Glutamatergic neuron (in vitro differentiated cells): Measurements from ENCODE around the gene LTBP2. TPM values are rescaled to one million over a fixed set of nuclear protein-coding genes. Genes with fewer than 3 reads are reported as not detected.

Source experiments
- DNase-seq: peaks from one replicate; pipeline ENCODE4 v3.0.0; 2022
- H3K27ac Mint-ChIP-seq: one replicate; pipeline ENCODE4 v1.8.0; 2020; ENCODE audit warnings: mild to moderate bottlenecking, mixed read lengths, inconsistent platforms; ENCODE audit not compliant: unreplicated experiment
- H3K27me3 Mint-ChIP-seq: one replicate; pipeline ENCODE4 v1.8.0; 2020; ENCODE audit warnings: mild to moderate bottlenecking, moderate library complexity, mixed read lengths, inconsistent platforms; ENCODE audit not compliant: unreplicated experiment
- H3K36me3 Mint-ChIP-seq: one replicate; pipeline ENCODE4 v1.8.0; 2020; ENCODE audit warnings: mild to moderate bottlenecking, mixed read lengths, inconsistent platforms; ENCODE audit not compliant: unreplicated experiment
- H3K4me1 Mint-ChIP-seq: one replicate; pipeline ENCODE4 v1.8.0; 2020; ENCODE audit warnings: mild to moderate bottlenecking, low read depth, mixed read lengths, inconsistent platforms; ENCODE audit not compliant: unreplicated experiment
- H3K4me3 Mint-ChIP-seq: one replicate; pipeline ENCODE4 v1.8.0; 2020; ENCODE audit warnings: mild to moderate bottlenecking, mixed read lengths, inconsistent platforms; ENCODE audit not compliant: unreplicated experiment
- H3K9me3 Mint-ChIP-seq: one replicate; pipeline ENCODE4 v1.8.0; 2020; ENCODE audit warnings: mild to moderate bottlenecking, moderate library complexity, mixed read lengths, inconsistent platforms; ENCODE audit not compliant: unreplicated experiment
- total RNA-seq: library from RNA; stranded (reverse); fragmentation: NEBNext Ultra II Directional; extraction: Animal tissue kit (Norgen Biotek cat#: 25700); gene quantifications from one replicate; pipeline ENCODE4 v1.2.1, GENCODE V29; 2021; ENCODE audit not compliant: unreplicated experiment
- TF ChIP-seq, protein P1 (sequence below): fragments of 200-600 bp; sonication (generic); IDR thresholded peaks from one replicate; pipeline ENCODE4 v1.5.0; 2021; ENCODE audit not compliant: partially characterized antibody, unreplicated experiment

LTBP2 gene
- total RNA-seq, 1 donor from 2014 or later, result 1.2 TPM

- Mint-ChIP-seq H3K27me3 (peaks cover 7% of the 10 kb centered on the region), H3K27ac (no peak overlapping the region), H3K9me3 (no peaks in the 10 kb centered on the region), H3K36me3 (peaks cover 4% of the 10 kb centered on the region), H3K4me3 (no peak overlapping the region), H3K4me1 (peaks cover 8% of the 10 kb centered on the region)
- peak; percentile 13 for DNase-seq
- TF ChIP-seq, protein P1, sequence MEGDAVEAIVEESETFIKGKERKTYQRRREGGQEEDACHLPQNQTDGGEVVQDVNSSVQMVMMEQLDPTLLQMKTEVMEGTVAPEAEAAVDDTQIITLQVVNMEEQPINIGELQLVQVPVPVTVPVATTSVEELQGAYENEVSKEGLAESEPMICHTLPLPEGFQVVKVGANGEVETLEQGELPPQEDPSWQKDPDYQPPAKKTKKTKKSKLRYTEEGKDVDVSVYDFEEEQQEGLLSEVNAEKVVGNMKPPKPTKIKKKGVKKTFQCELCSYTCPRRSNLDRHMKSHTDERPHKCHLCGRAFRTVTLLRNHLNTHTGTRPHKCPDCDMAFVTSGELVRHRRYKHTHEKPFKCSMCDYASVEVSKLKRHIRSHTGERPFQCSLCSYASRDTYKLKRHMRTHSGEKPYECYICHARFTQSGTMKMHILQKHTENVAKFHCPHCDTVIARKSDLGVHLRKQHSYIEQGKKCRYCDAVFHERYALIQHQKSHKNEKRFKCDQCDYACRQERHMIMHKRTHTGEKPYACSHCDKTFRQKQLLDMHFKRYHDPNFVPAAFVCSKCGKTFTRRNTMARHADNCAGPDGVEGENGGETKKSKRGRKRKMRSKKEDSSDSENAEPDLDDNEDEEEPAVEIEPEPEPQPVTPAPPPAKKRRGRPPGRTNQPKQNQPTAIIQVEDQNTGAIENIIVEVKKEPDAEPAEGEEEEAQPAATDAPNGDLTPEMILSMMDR, result no peak
These were observed 29.0 kb downstream of the LTBP2 start for GRCh38 chr14:74582910-74583581.

- H3K4me3 Mint-ChIP-seq, result no peak overlapping the region
- TF ChIP-seq, protein P1, result no peak
- no peak for DNase-seq
- peaks cover 4% of the 10 kb centered on the region for H3K36me3 Mint-ChIP-seq
- no peaks in the 10 kb centered on the region for H3K4me1 Mint-ChIP-seq
- no peak overlapping the region for H3K27ac Mint-ChIP-seq
- no peaks in the 10 kb centered on the region for H3K9me3 Mint-ChIP-seq
- peaks cover 4% of the 10 kb centered on the region for H3K27me3 Mint-ChIP-seq
These were observed 31.8 kb downstream of the LTBP2 start for GRCh38 chr14:74580275-74580672.

DNA sequence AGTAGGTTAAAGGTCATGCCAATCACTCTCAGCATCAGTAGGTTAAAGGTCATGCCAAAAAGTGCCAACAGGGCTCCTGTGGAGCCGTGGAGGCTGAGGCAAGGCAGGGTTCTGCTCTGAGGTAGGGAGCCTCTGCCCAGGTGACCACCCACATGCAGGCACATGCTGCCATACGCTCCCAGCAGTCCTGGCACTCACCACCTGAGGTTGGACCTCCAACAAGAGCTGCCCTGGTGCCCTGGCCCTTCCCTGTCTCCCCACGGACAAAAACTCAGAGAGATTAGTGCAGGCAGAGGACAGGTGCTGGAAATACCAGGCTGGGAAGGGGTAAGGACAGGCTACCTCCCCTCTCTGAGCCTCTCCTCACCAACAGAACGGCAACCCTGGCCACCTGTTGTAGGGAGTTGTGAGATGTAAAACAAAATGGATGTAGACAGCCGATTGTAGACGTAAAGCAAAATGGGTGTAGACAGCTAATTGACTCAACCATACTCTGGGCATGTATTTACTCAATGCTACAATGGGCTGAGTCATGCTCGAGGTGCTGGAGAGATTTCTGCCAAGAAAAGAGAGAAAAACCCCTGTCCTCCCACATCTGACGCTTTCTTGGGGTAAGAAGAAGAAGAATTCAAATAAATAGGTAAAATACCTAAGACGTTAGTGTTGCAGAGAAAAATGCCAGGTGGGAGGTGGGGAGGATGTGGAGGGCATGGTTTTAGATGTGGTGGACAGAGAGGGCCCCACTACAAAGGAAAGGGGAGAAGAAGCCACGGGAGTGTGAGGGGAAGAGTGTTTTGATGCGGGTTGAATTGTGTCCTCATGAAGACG is 32.4 kb downstream of the LTBP2 start:
- Mint-ChIP-seq H3K4me3 (no peak overlapping the region), H3K27me3 (peaks cover 3% of the 10 kb centered on the region), H3K4me1 (no peaks in the 10 kb centered on the region), H3K9me3 (no peaks in the 10 kb centered on the region), H3K27ac (no peak overlapping the region), H3K36me3 (peaks cover 1% of the 10 kb centered on the region)
- DNase-seq, result no peak
- TF ChIP-seq, protein P1, result no peak

DNA sequence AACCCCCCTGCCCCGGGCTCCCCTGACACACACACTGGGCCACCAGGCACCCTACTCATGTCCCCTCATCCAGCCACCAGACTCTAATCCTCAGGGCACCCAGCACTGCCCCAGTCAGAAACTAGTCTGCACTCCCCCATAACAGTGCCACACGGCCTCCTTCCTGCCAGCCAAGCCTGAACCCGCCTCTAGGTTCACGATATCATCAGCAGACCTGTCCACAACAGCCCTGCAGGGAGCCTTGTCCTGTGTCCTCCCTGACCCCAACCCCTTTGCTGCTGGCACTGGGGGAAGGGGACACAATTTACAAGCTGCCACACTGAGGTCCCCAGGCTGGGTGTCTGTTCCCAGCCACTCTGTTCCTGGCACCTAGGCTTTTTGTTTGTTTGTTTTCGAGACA is 33.6 kb downstream of the LTBP2 start:
- Mint-ChIP-seq H3K4me3 (no peak overlapping the region), H3K9me3 (no peaks in the 10 kb centered on the region), H3K27me3 (peaks cover 1% of the 10 kb centered on the region), H3K4me1 (no peaks in the 10 kb centered on the region), H3K27ac (no peak overlapping the region), H3K36me3 (no peaks in the 10 kb centered on the region)
- TF ChIP-seq, protein P1, result no peak
- DNase-seq, result no peak

DNA sequence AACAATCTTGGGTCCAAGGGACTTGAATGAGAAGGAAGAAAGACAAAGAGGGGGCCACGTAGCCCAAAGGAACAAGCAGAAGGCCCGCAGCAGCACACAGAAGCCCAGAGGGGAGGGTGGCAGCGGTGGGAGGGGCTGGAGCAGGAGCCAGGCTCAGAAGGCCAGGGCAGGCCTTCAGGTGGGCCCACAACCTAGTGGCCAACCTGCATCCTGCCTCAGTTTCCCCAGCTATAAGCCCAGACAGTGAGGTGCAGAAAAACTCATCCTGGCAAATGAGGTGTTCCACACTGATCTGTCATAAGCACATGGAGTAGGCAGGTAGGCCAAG is 34.1 kb downstream of the LTBP2 start:
- TF ChIP-seq, protein P1, result no peak
- Mint-ChIP-seq H3K27me3 (peaks cover 1% of the 10 kb centered on the region), H3K9me3 (no peaks in the 10 kb centered on the region), H3K27ac (no peak overlapping the region), H3K4me1 (no peaks in the 10 kb centered on the region), H3K36me3 (no peaks in the 10 kb centered on the region), H3K4me3 (no peak overlapping the region)
- no peak for DNase-seq
